ENCODE data around the gene NKX2-4. TPM values are rescaled to one million over a fixed set of nuclear protein-coding genes. Genes with fewer than 3 reads are reported as not detected.

NKX2-4 gene
- total RNA-seq, 1 donor from 2014 or later: not detected

- no peaks in the 10 kb centered on the region for H3K79me2 ChIP-seq (ENCODE audit: insufficient read depth, low read length)
- no peaks in the 10 kb centered on the region for H3K9me3 ChIP-seq (ENCODE audit: insufficient read depth, low read depth, low read length)
- TF ChIP-seq, protein P1, sequence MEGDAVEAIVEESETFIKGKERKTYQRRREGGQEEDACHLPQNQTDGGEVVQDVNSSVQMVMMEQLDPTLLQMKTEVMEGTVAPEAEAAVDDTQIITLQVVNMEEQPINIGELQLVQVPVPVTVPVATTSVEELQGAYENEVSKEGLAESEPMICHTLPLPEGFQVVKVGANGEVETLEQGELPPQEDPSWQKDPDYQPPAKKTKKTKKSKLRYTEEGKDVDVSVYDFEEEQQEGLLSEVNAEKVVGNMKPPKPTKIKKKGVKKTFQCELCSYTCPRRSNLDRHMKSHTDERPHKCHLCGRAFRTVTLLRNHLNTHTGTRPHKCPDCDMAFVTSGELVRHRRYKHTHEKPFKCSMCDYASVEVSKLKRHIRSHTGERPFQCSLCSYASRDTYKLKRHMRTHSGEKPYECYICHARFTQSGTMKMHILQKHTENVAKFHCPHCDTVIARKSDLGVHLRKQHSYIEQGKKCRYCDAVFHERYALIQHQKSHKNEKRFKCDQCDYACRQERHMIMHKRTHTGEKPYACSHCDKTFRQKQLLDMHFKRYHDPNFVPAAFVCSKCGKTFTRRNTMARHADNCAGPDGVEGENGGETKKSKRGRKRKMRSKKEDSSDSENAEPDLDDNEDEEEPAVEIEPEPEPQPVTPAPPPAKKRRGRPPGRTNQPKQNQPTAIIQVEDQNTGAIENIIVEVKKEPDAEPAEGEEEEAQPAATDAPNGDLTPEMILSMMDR (IDR thresholded peaks at IDR 0.05; ENCODE audit: insufficient read depth, low read depth, low read length): no peak
- TF ChIP-seq EZH2 (IDR thresholded peaks at IDR 0.05; ENCODE audit: insufficient read depth, low read length): no peak
- Mint-ChIP-seq H3K36me3 (ENCODE audit: low read depth, unreplicated experiment) (peaks cover 6% of the 10 kb centered on the region), H3K27ac (ENCODE audit: unreplicated experiment) (no peak overlapping the region), H3K27me3 (ENCODE audit: low read depth, unreplicated experiment) (peaks cover 42% of the 10 kb centered on the region), H3K4me1 (ENCODE audit: low read depth, unreplicated experiment) (no peaks in the 10 kb centered on the region), H3K9me3 (ENCODE audit: unreplicated experiment) (peaks cover 2% of the 10 kb centered on the region), H3K4me3 (ENCODE audit: unreplicated experiment) (no peak overlapping the region)
- no peak overlapping the region for H3K4me3 ChIP-seq (ENCODE audit: insufficient read depth, low read depth, low read length)
- H3K4me1 ChIP-seq (ENCODE audit: insufficient read depth, low read length): no peaks in the 10 kb centered on the region
- H4K20me1 ChIP-seq (ENCODE audit: insufficient read depth, low read length): peaks cover 40% of the 10 kb centered on the region
- no peak overlapping the region for H3K4me2 ChIP-seq (ENCODE audit: low read length)
- H3K27me3 ChIP-seq (ENCODE audit: insufficient read depth, low read length): peaks cover 51% of the 10 kb centered on the region
- H3K27ac ChIP-seq (ENCODE audit: low read depth, low read length): no peak overlapping the region
- H2AFZ ChIP-seq (ENCODE audit: low read depth, low read length): no peak overlapping the region
- FAIRE-seq: no peak
- DNase-seq (ENCODE audit: low read depth): no peak
- no peak overlapping the region for H3K9ac ChIP-seq (ENCODE audit: low read length)
- H3K36me3 ChIP-seq (ENCODE audit: insufficient read depth, low read length): peaks cover 17% of the 10 kb centered on the region
These were observed 6.6 kb downstream of the NKX2-4 start for GRCh38 chr20:21390768-21391167.

DNA sequence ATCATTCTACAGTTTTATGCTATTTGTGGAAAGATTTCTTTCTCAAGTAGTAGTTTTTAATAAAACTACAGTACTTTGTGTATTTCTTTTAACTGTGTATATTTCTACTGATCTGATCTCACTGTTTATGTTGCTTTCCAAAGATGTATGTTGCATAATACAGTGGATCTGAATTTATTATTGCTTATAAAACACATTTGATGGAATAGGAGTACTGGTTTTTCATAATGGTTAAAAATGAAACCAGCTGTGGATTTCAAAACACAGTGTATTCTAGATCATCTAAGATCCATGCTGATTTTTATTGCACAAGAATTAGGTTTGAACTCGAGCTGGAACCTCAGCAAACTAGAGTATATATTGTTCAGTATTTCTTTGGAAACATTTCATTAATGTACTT, 8.0 kb downstream of the NKX2-4 start:
- Mint-ChIP-seq H3K9me3 (ENCODE audit: unreplicated experiment) (no peaks in the 10 kb centered on the region), H3K36me3 (ENCODE audit: low read depth, unreplicated experiment) (peaks cover 6% of the 10 kb centered on the region), H3K27me3 (ENCODE audit: low read depth, unreplicated experiment) (peaks cover 32% of the 10 kb centered on the region), H3K4me1 (ENCODE audit: low read depth, unreplicated experiment) (no peaks in the 10 kb centered on the region), H3K27ac (ENCODE audit: unreplicated experiment) (no peak overlapping the region), H3K4me3 (ENCODE audit: unreplicated experiment) (no peak overlapping the region)
- Histone ChIP-seq H3K4me2 (ENCODE audit: low read length) (no peak overlapping the region), H3K4me3 (ENCODE audit: insufficient read depth, low read depth, low read length) (no peak overlapping the region), H4K20me1 (ENCODE audit: insufficient read depth, low read length) (peaks cover 40% of the 10 kb centered on the region), H3K27ac (ENCODE audit: low read depth, low read length) (no peak overlapping the region), H3K9me3 (ENCODE audit: insufficient read depth, low read depth, low read length) (no peaks in the 10 kb centered on the region), H3K9ac (ENCODE audit: low read length) (no peak overlapping the region), H2AFZ (ENCODE audit: low read depth, low read length) (no peak overlapping the region), H3K36me3 (ENCODE audit: insufficient read depth, low read length) (peaks cover 17% of the 10 kb centered on the region), H3K79me2 (ENCODE audit: insufficient read depth, low read length) (no peaks in the 10 kb centered on the region), H3K4me1 (ENCODE audit: insufficient read depth, low read length) (no peaks in the 10 kb centered on the region), H3K27me3 (ENCODE audit: insufficient read depth, low read length) (peaks cover 38% of the 10 kb centered on the region)
- FAIRE-seq (no peak), DNase-seq (ENCODE audit: low read depth) (no peak)
- no peak for TF ChIP-seq EZH2 (IDR thresholded peaks at IDR 0.05; ENCODE audit: insufficient read depth, low read length)
- TF ChIP-seq, protein P1 (IDR thresholded peaks at IDR 0.05; ENCODE audit: insufficient read depth, low read depth, low read length): no peak

DNA sequence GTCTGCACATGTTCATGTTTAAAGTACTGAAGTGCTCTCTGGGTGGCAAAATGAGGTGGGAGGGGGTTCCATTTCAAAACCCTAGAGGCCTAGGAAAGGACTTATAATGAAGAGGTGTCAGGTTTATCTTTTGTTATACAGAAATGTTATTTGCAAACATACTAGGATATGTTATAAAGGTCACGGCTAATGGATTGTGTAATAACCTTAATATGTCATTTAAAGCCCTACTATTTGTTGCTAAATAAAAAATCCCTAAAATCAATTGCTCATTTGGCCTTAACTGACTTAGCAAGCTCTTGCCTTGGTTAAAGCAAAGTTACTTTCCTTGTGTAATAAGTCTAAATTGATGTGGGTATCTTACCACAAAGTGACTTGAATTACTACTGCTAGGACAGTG, 8.8 kb downstream of the NKX2-4 start:
- FAIRE-seq (no peak), DNase-seq (ENCODE audit: low read depth) (no peak)
- Histone ChIP-seq H2AFZ (ENCODE audit: low read depth, low read length) (no peak overlapping the region), H3K4me1 (ENCODE audit: insufficient read depth, low read length) (no peaks in the 10 kb centered on the region), H3K9me3 (ENCODE audit: insufficient read depth, low read depth, low read length) (no peaks in the 10 kb centered on the region), H4K20me1 (ENCODE audit: insufficient read depth, low read length) (peaks cover 40% of the 10 kb centered on the region), H3K27ac (ENCODE audit: low read depth, low read length) (no peak overlapping the region), H3K4me3 (ENCODE audit: insufficient read depth, low read depth, low read length) (no peak overlapping the region), H3K9ac (ENCODE audit: low read length) (no peak overlapping the region), H3K27me3 (ENCODE audit: insufficient read depth, low read length) (peaks cover 30% of the 10 kb centered on the region), H3K79me2 (ENCODE audit: insufficient read depth, low read length) (no peaks in the 10 kb centered on the region), H3K36me3 (ENCODE audit: insufficient read depth, low read length) (peaks cover 20% of the 10 kb centered on the region), H3K4me2 (ENCODE audit: low read length) (no peak overlapping the region)
- no peak overlapping the region for H3K27ac Mint-ChIP-seq (ENCODE audit: unreplicated experiment)
- H3K4me1 Mint-ChIP-seq (ENCODE audit: low read depth, unreplicated experiment): no peaks in the 10 kb centered on the region
- TF ChIP-seq EZH2 (IDR thresholded peaks at IDR 0.05; ENCODE audit: insufficient read depth, low read length): no peak
- TF ChIP-seq, protein P1 (IDR thresholded peaks at IDR 0.05; ENCODE audit: insufficient read depth, low read depth, low read length): no peak
- H3K9me3 Mint-ChIP-seq (ENCODE audit: unreplicated experiment): no peaks in the 10 kb centered on the region
- no peak overlapping the region for H3K4me3 Mint-ChIP-seq (ENCODE audit: unreplicated experiment)
- H3K36me3 Mint-ChIP-seq (ENCODE audit: low read depth, unreplicated experiment): peaks cover 6% of the 10 kb centered on the region
- peaks cover 24% of the 10 kb centered on the region for H3K27me3 Mint-ChIP-seq (ENCODE audit: low read depth, unreplicated experiment)

Data from astrocyte (in vitro differentiated cells and primary cell).